Measurements from ENCODE around the gene TDRD3. TPM values are rescaled to one million over a fixed set of nuclear protein-coding genes. Genes with fewer than 3 reads are reported as not detected.

TDRD3 gene
- total RNA-seq, 1 experiment from 2014 or later = 17.2 TPM

DNA sequence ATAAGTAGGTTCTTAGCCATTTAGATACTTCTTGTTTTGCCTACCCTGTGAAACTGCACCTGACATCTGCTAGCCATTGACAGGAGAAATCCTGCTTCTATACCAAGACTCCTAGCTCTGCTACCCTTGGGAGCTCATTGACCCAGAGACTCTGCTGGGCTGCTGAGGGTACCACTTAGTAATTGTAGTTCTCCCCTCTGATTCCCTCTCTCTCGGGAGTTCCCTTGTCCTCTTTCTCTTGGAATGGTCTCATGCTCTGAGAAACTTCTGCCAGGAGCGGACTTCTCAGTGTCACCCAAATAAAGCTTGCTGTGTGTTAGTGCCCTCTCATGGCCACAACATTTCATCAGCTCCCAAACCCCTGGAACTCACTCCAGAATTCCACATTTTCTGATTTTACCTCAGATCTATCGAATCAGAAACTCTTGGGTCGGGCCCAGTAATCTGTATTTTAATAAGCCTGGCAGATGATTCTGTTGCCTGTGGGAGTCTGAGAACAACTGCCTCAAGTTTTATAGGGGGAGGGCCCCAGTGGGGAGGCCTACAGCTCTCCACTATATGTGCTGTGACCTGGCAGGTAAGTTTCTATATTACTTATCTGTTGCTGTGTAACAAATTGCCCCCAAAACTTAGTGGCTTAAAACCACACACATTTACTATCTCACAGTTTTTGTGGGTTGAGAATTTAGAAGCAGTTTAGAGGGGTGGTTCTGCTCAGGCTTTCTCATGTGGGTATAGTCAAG is 221.1 kb downstream of the TDRD3 start:
- ChIA-PET POLR2A (no interaction called here), CTCF (interaction anchor here (0.5 to 1.2 kb wide), 4 partner anchors 16 to 170 kb away, joined by 3 to 6 read pairs (median 4); no protein-coding TSS in a partner anchor)
- Mint-ChIP-seq H3K9me3 (ENCODE audit: unreplicated experiment) (no peaks in the 10 kb centered on the region), H3K27ac (ENCODE audit: unreplicated experiment) (no peak overlapping the region), H3K27me3 (ENCODE audit: insufficient read depth, unreplicated experiment) (peaks cover 38% of the 10 kb centered on the region), H3K36me3 (ENCODE audit: insufficient read depth, unreplicated experiment) (no peaks in the 10 kb centered on the region), H3K4me1 (ENCODE audit: low read depth, unreplicated experiment) (no peaks in the 10 kb centered on the region), H3K4me3 (ENCODE audit: unreplicated experiment) (no peak overlapping the region)
- H3K4me3 ChIP-seq (ENCODE audit: low read depth, low read length) = no peak overlapping the region
- no peaks in the 10 kb centered on the region for H3K36me3 ChIP-seq (ENCODE audit: control insufficient read depth, insufficient read depth, low read length)
- DNase-seq = peak in 1 of 2 experiments; percentile 39
- BruUV-seq (replicated peaks) = no TSS peak
- H3K27me3 ChIP-seq (replicated peaks; ENCODE audit: control insufficient read depth, insufficient read depth, low read length) = peaks cover 2% of the 10 kb centered on the region; the same call in 1 of the 2 replicates
- H3K9me3 ChIP-seq = no peaks in the 10 kb centered on the region
- H3K4me1 ChIP-seq = no peaks in the 10 kb centered on the region
- intact Hi-C loops (cut with micrococcal nuclease; ENCODE audit: unreplicated experiment) = loop anchor here (1.0 kb wide), 2 partner anchors 145 to 169 kb away; no protein-coding TSS in a partner anchor
- peak; percentile 54 to 71 for TF ChIP-seq CTCF (IDR thresholded peaks at IDR 0.05; ENCODE audit: insufficient read depth in 1 of 2, low read depth in 1 of 2, low read length in 1 of 2, severe bottlenecking in 1 of 2, unreplicated experiment in 1 of 2)

- H3K27me3 ChIP-seq (replicated peaks; ENCODE audit: control insufficient read depth, insufficient read depth, low read length) = no peaks in the 10 kb centered on the region; the same call in 1 of the 2 replicates
- no peak for TF ChIP-seq CTCF (IDR thresholded peaks at IDR 0.05; ENCODE audit: insufficient read depth in 1 of 2, low read depth in 1 of 2, low read length in 1 of 2, severe bottlenecking in 1 of 2, unreplicated experiment in 1 of 2)
- H3K36me3 ChIP-seq (ENCODE audit: control insufficient read depth, insufficient read depth, low read length) = no peaks in the 10 kb centered on the region
- Mint-ChIP-seq H3K36me3 (ENCODE audit: insufficient read depth, unreplicated experiment) (no peaks in the 10 kb centered on the region), H3K27me3 (ENCODE audit: insufficient read depth, unreplicated experiment) (peaks cover 35% of the 10 kb centered on the region), H3K9me3 (ENCODE audit: unreplicated experiment) (no peaks in the 10 kb centered on the region), H3K4me3 (ENCODE audit: unreplicated experiment) (no peak overlapping the region), H3K27ac (ENCODE audit: unreplicated experiment) (no peak overlapping the region), H3K4me1 (ENCODE audit: low read depth, unreplicated experiment) (no peaks in the 10 kb centered on the region)
- intact Hi-C loops (cut with micrococcal nuclease; ENCODE audit: unreplicated experiment) = no loop called here
- H3K4me1 ChIP-seq = no peaks in the 10 kb centered on the region
- DNase-seq = no peak
- ChIA-PET CTCF (no interaction called here), POLR2A (no interaction called here)
- H3K4me3 ChIP-seq (ENCODE audit: low read depth, low read length) = no peak overlapping the region
- no TSS peak for BruUV-seq (replicated peaks)
- H3K9me3 ChIP-seq = no peaks in the 10 kb centered on the region
These were observed 222.4 kb downstream of the TDRD3 start for GRCh38 chr13:60619461-60619860.

DNA sequence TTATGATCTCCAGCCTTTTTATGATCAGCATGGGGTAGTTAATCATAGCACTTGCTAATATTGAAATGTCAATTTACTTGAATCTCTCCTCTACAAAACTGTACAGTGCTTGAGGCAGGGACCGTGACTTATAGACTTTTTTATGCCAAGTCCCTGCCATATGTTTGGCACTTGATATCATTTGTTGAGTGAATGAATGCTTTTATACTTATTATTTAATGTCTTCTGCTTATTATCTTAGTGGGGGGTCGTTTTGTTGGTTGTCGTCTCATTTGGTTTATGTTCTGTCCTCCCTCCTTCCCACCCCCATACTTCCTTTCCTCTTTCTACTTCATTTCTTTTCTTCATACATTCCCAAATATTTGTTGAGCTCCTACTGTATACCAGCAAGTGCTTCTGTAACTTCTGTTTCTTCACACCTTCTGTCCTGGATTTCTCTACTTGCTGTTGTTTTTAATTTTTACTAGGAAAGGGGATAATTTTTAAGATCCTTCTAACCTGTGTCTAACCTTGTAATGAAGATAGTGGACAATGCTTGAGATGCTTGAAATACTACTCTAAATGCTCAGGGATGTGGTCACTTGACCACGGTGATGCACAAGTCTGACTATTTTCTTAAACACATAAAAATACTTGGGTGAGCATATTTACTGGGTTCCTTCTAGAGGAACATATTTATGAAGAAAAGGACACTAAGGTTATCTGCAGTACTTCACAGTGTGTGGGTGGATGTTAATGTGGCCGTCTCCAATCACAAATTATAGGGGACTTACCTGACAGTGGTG is 223.8 kb downstream of the TDRD3 start:
- no peak for TF ChIP-seq CTCF (IDR thresholded peaks at IDR 0.05; ENCODE audit: insufficient read depth in 1 of 2, low read depth in 1 of 2, low read length in 1 of 2, severe bottlenecking in 1 of 2, unreplicated experiment in 1 of 2)
- H3K27ac Mint-ChIP-seq (ENCODE audit: unreplicated experiment) = no peak overlapping the region
- no peak overlapping the region for H3K4me3 ChIP-seq (ENCODE audit: low read depth, low read length)
- no peaks in the 10 kb centered on the region for H3K9me3 Mint-ChIP-seq (ENCODE audit: unreplicated experiment)
- no peaks in the 10 kb centered on the region for H3K36me3 Mint-ChIP-seq (ENCODE audit: insufficient read depth, unreplicated experiment)
- no peaks in the 10 kb centered on the region for H3K9me3 ChIP-seq
- H3K4me1 ChIP-seq = no peaks in the 10 kb centered on the region
- no peaks in the 10 kb centered on the region for H3K36me3 ChIP-seq (ENCODE audit: control insufficient read depth, insufficient read depth, low read length)
- H3K27me3 Mint-ChIP-seq (ENCODE audit: insufficient read depth, unreplicated experiment) = peaks cover 31% of the 10 kb centered on the region
- H3K4me1 Mint-ChIP-seq (ENCODE audit: low read depth, unreplicated experiment) = no peaks in the 10 kb centered on the region
- intact Hi-C loops (cut with micrococcal nuclease; ENCODE audit: unreplicated experiment) = no loop called here
- POLR2A ChIA-PET = no interaction called here
- BruUV-seq (replicated peaks) = no TSS peak
- no peak for DNase-seq
- H3K4me3 Mint-ChIP-seq (ENCODE audit: unreplicated experiment) = no peak overlapping the region
- CTCF ChIA-PET = interaction anchor here (0.6 to 0.7 kb wide), 2 partner anchors 446 to 554 kb away, joined by 3 to 5 read pairs; no protein-coding TSS in a partner anchor
- H3K27me3 ChIP-seq (replicated peaks; ENCODE audit: control insufficient read depth, insufficient read depth, low read length) = no peaks in the 10 kb centered on the region; the same call in 1 of the 2 replicates

All from Caco-2 (cell line).